Lower leg skin (tissue), 3 donors: Measurements from ENCODE around the gene CHD3.

Experiments used
- CTCF ChIP-seq, 3 donors: fragments of 450-650 bp; IDR thresholded peaks; one replicate each; pipeline ENCODE4 v1.5.1; 2016; ENCODE audit warnings: antibody characterized with exemption in 3 of 3, mild to moderate bottlenecking in 3 of 3, moderate library complexity in 2 of 3
- POLR2A ChIP-seq, 2 donors: fragments of 450-650 bp; IDR thresholded peaks; one replicate each; pipeline ENCODE4 v1.6.1; 2016 to 2017; ENCODE audit warnings: antibody characterized with exemption in 2 of 2, mild to moderate bottlenecking in 1 of 2, moderate library complexity in 1 of 2

DNA sequence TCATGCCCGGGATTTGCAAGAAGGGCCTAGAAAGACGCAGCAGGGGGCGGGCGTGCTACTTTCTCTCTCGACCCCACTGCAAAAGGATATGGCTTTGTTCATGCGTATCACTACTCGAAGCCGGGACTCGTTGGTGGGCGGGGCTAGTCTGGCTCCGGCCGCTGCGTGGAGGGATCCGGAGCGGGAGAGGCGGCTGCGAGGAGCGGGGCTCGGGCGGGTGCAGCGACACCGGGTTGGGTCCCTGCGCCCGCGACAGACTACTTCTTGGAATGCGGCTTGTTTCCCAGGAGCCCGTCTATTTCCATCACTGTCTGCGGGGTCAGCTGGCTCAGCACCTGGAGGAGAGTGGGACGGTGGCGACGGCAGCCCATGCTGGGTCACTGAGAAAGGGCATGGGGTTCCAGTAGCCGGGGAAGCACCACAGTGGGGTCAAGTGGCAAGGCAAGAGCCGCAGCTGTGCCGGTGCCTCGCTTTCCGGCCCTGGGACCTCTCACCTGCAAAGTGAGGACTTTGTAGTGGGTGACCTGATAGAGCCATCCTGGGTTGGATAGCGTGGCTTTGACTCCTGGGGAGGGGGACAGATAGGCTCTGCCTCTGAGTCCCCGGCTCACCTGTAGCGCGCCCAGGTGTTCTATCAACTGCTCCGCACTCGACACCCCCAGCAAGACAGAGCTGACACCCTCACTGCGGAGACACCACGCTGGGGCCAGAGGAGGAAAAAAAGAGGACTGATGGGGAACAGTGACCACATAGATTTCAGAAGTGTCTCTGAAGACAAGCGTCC lies 34.4 kb downstream of the CHD3 start:
- no peak for TF ChIP-seq CTCF (IDR thresholded peaks at IDR 0.05)
- no peak for TF ChIP-seq POLR2A (IDR thresholded peaks at IDR 0.05)
